GM12892 (cell line): ENCODE results near the gene IL2RA.

Source experiments
- POLR2A ChIP-seq: IDR thresholded peaks from 2 replicates; pipeline ENCODE4 v1.6.1; 2011; ENCODE audit warnings: low read depth, low read length, control low read depth
- POLR2AphosphoS5 ChIP-seq: IDR thresholded peaks from 2 replicates; pipeline ENCODE4 v1.6.1; 2011; ENCODE audit warnings: low read depth, low read length, control low read depth
- TAF1 ChIP-seq: IDR thresholded peaks from 2 replicates; pipeline ENCODE4 v1.6.1; 2011; ENCODE audit warnings: low read depth, mild to moderate bottlenecking, control low read depth, low read length, borderline replicate concordance

GRCh38 chr10:6027929-6028328, 34.2 kb downstream of the IL2RA start:
- TF ChIP-seq POLR2A: no peak
- no peak for TF ChIP-seq POLR2AphosphoS5
- no peak for TF ChIP-seq TAF1
